K562 (cell line): ENCODE data around the gene FAM118B. TPM values are rescaled to one million over a fixed set of nuclear protein-coding genes. Genes with fewer than 3 reads are reported as not detected.
A peak's percentile ranks its signal among the peaks of the same experiment; 100 is the strongest.

Experiments
- BRD4 ChIP-seq: fragments of 200-600 bp; sonication (generic); IDR thresholded peaks from 2 replicates; pipeline ENCODE4 v1.6.1; 2017; ENCODE audit warnings: inconsistent platforms
- CSDE1 ChIP-seq, 2 experiments: fragments of 450-650 bp; IDR thresholded peaks; 2 replicates each; pipeline ENCODE4 v1.6.1; 2016; ENCODE audit warnings: mild to moderate bottlenecking in 1 of 2
- HEY1 ChIP-seq: fragments of 250-450 bp; sonication (Bioruptor Pico); IDR thresholded peaks from 2 replicates; pipeline ENCODE4 v1.5.0; 2020; ENCODE audit warnings: mild to moderate bottlenecking, moderate library complexity, borderline replicate concordance
- JUN ChIP-seq, 2 experiments: sonication (generic) in 1 of 2; formaldehyde crosslinking in 1 of 2; IDR thresholded peaks; 2 replicates each; pipeline versions ENCODE4 v1.6.1 to v1.8.0; 2012 to 2022; ENCODE audit warnings: borderline replicate concordance in 2 of 2, mild to moderate bottlenecking in 2 of 2, improper control_type of control experiment in 1 of 2, low read depth in 1 of 2, low read length in 1 of 2, missing genetic modification reagents in 1 of 2
- MEF2A ChIP-seq: IDR thresholded peaks from 2 replicates; pipeline ENCODE4 v1.6.1; 2011; ENCODE audit warnings: low read depth, mild to moderate bottlenecking, low read length, moderate library complexity; ENCODE audit not compliant: control insufficient read depth
- MTA2 ChIP-seq: fragments of 450-650 bp; IDR thresholded peaks from 2 replicates; pipeline ENCODE4 v1.6.1; 2016; ENCODE audit warnings: low read depth
- NELFE ChIP-seq: IDR thresholded peaks from 2 replicates; pipeline ENCODE4 v1.6.1; 2011; ENCODE audit warnings: mild to moderate bottlenecking; ENCODE audit not compliant: insufficient read depth, insufficient read length
- POLR2A ChIP-seq: fragments of 450-650 bp; conservative IDR thresholded peaks from 2 replicates; pipeline ENCODE4 v1.6.1; 2016
- POLR3G ChIP-seq: IDR thresholded peaks from 2 replicates; pipeline ENCODE4 v1.6.1; 2011; ENCODE audit not compliant: insufficient read length, insufficient replicate concordance; ENCODE audit errors: extremely low read depth
- RBBP5 ChIP-seq: fragments of 200-600 bp; sonication (generic); IDR thresholded peaks from 2 replicates; pipeline ENCODE4 v1.6.1; 2012; ENCODE audit warnings: borderline replicate concordance, mild to moderate bottlenecking, low read length, control low read depth, inconsistent platforms; ENCODE audit not compliant: insufficient read depth, poor library complexity, severe bottlenecking
- RBM39 ChIP-seq: fragments of 200-400 bp; formaldehyde crosslinking; optimal IDR thresholded peaks from 2 replicates; pipeline ENCODE3; 2018; ENCODE audit warnings: low read depth, low read length
- RFX5 ChIP-seq: IDR thresholded peaks from 2 replicates; pipeline ENCODE4 v1.6.1; 2011; ENCODE audit warnings: low read depth, mild to moderate bottlenecking, improper control_type of control experiment, low read length
- SIN3B ChIP-seq: fragments of 450-650 bp; IDR thresholded peaks from 2 replicates; pipeline ENCODE4 v1.6.1; 2017; ENCODE audit warnings: low read depth, mild to moderate bottlenecking, moderate library complexity
- SRSF7 ChIP-seq: fragments of 200-400 bp; formaldehyde crosslinking; optimal IDR thresholded peaks from 2 replicates; pipeline ENCODE3; 2017; ENCODE audit warnings: mild to moderate bottlenecking, low read depth, low read length
- TAF15 ChIP-seq: fragments of 200-400 bp; formaldehyde crosslinking; IDR thresholded peaks from 2 replicates; pipeline ENCODE4 v1.6.1; 2017; ENCODE audit warnings: mild to moderate bottlenecking, low read depth, low read length, moderate library complexity
- THRA ChIP-seq: fragments of 450-650 bp; IDR thresholded peaks from 2 replicates; pipeline ENCODE4 v1.6.1; 2017; ENCODE audit warnings: mild to moderate bottlenecking, moderate library complexity
- XRCC4 ChIP-seq: IDR thresholded peaks from one replicate; pipeline ENCODE4 v1.6.1; 2011; ENCODE audit not compliant: insufficient read depth, insufficient read length; ENCODE audit errors: extremely low read depth
- ZBED1 ChIP-seq: IDR thresholded peaks from 2 replicates; pipeline ENCODE4 v1.6.1; 2014
- ZNF561 ChIP-seq: fragments of 450-650 bp; formaldehyde crosslinking; conservative IDR thresholded peaks from 2 replicates; pipeline ENCODE4 v1.4.0; 2020; ENCODE audit warnings: mild to moderate bottlenecking, moderate library complexity
- ZNF583 ChIP-seq: fragments of 250-450 bp; sonication (Bioruptor Pico); IDR thresholded peaks from 2 replicates; pipeline ENCODE4 v1.4.0; 2020
- polyA plus RNA-seq, 8 experiments: library from polyadenylated mRNA; depleted of rRNA in 4 of 8; stranded (reverse) in 5 of 8; unstranded in 3 of 8; fragments of >200 nt; fragmentation: Nextera tagmentation in 2 of 8; fragmentation: Illumina TruSeq in 1 of 8; extraction: Ambion mirVana in 2 of 8; extraction: Trizol in 1 of 8; gene quantifications; 2 replicates each; pipeline versions ENCODE4 v1.2.1 to v1.2.3, GENCODE V29; 2011 to 2014; ENCODE audit warnings: inconsistent platforms in 1 of 8, missing spikeins in 1 of 8
- total RNA-seq, 7 experiments: library from RNA; depleted of rRNA in 6 of 7; stranded (reverse); fragments of >200 nt in 6 of 7; fragmentation: Illumina TruSeq in 2 of 7; extraction: Trizol in 2 of 7; gene quantifications; 2 replicates each; pipeline versions ENCODE4 v1.2.1 to v1.2.3, GENCODE V29; 2011 to 2021; ENCODE audit warnings: low replicate concordance in 1 of 7
- TF ChIP-seq, protein P1 (sequence below): sonication (generic); formaldehyde crosslinking; IDR thresholded peaks from 2 replicates; pipeline ENCODE4 v1.8.0; 2022; ENCODE audit warnings: missing genetic modification reagents, mild to moderate bottlenecking, moderate library complexity, borderline replicate concordance
- TF ChIP-seq, protein P2 (sequence below): fragments of 450-650 bp; IDR thresholded peaks from 2 replicates; pipeline ENCODE4 v1.6.1; 2016; ENCODE audit warnings: mild to moderate bottlenecking
- TF ChIP-seq, protein P3 (sequence below): fragments of 450-650 bp; IDR thresholded peaks from 2 replicates; pipeline ENCODE4 v1.6.1; 2016; ENCODE audit warnings: low read depth, mild to moderate bottlenecking, moderate library complexity

Gene FAM118B
- total and polyA plus RNA-seq, 9 of the 15 experiments (the other 6 are each of a cell fraction or from before 2014, with no cell fraction given) = 12.0 to 49.0 (median 22.1) TPM

DNA sequence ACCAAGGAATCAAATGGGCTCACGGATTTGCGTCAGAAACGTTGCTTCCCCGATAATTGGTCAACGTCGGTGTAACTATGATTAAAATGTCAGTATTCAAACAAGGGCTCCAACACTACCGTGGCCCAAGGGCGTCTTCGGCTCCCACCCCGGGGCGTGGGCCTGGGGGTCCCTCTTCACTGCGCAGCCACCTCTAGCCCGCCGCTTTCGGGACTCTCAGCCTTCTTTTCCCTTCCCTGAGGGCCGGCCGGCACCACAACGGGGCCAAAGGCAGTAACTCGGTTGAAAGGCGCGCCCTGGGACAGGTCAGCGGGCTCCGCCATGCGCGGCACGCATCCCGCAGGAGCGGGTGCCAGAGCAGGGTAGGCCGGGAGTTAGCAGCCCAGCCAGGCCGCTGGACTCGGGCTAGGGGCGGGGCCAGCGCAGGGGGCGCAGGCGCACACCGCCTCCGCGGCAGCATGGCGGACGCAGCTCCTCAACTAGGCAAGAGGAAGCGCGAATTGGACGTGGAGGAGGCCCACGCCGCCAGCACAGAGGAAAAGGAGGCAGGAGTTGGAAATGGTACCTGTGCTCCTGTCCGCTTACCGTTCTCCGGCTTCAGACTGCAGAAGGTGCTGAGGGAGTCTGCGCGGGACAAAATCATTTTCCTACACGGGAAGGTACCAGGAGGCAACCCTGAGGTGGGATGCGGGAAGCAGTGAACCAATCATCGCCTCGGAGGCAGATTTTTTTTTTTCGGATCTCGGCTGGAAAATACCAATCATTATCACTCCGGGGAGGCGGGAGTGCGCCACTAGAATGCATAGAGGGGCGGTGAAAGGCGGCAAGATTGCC lies 92.3 kb downstream of the FAM118B start, which contains the start of gene DCPS (continued):
- no peak for TF ChIP-seq ZNF583 (CRISPR knock-in tag)
- no peak for TF ChIP-seq HEY1 (CRISPR knock-in tag)
- no peak for TF ChIP-seq RBM39
- no peak for TF ChIP-seq POLR3G
- peak; percentile 86; the same call in 1 of the 2 replicates for TF ChIP-seq BRD4
- no peak; the same call in 1 of the 2 replicates for TF ChIP-seq ZBED1
- no peak for TF ChIP-seq MEF2A
- TF ChIP-seq JUN (IDR thresholded peaks at IDR 0.05; ENCODE audit: borderline replicate concordance, low read depth, low read length) = peak; percentile 40; the same call in 1 of the 2 replicates
- TF ChIP-seq JUN (CRISPR knock-in tag; IDR thresholded peaks at IDR 0.05; ENCODE audit: borderline replicate concordance) = no peak; the same call in 1 of the 2 replicates
- no peak for TF ChIP-seq THRA
- TF ChIP-seq POLR2A = peak; percentile 97
- TF ChIP-seq, protein P1, sequence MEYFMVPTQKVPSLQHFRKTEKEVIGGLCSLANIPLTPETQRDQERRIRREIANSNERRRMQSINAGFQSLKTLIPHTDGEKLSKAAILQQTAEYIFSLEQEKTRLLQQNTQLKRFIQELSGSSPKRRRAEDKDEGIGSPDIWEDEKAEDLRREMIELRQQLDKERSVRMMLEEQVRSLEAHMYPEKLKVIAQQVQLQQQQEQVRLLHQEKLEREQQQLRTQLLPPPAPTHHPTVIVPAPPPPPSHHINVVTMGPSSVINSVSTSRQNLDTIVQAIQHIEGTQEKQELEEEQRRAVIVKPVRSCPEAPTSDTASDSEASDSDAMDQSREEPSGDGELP (CRISPR knock-in tag) = peak; percentile 86
- TF ChIP-seq RFX5 = no peak
- no peak for TF ChIP-seq ZNF561 (CRISPR knock-in tag)
- peak; percentile 67 for TF ChIP-seq RBBP5
- TF ChIP-seq, protein P2, sequence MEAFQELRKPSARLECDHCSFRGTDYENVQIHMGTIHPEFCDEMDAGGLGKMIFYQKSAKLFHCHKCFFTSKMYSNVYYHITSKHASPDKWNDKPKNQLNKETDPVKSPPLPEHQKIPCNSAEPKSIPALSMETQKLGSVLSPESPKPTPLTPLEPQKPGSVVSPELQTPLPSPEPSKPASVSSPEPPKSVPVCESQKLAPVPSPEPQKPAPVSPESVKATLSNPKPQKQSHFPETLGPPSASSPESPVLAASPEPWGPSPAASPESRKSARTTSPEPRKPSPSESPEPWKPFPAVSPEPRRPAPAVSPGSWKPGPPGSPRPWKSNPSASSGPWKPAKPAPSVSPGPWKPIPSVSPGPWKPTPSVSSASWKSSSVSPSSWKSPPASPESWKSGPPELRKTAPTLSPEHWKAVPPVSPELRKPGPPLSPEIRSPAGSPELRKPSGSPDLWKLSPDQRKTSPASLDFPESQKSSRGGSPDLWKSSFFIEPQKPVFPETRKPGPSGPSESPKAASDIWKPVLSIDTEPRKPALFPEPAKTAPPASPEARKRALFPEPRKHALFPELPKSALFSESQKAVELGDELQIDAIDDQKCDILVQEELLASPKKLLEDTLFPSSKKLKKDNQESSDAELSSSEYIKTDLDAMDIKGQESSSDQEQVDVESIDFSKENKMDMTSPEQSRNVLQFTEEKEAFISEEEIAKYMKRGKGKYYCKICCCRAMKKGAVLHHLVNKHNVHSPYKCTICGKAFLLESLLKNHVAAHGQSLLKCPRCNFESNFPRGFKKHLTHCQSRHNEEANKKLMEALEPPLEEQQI = 0 out of 2 replicates have a peak, but pooled peaks have one; percentile 29
- no peak for TF ChIP-seq XRCC4
- peak; percentile 82; the same call in 1 of the 2 replicates for TF ChIP-seq SIN3B
- TF ChIP-seq NELFE = no peak
- TF ChIP-seq SRSF7 = no peak
- no peak for TF ChIP-seq MTA2
- no peak for TF ChIP-seq TAF15
- TF ChIP-seq CSDE1 (IDR thresholded peaks at IDR 0.05) = peak in 1 of 2 experiments; percentile 66; a peak in 2 of 4 replicates
- TF ChIP-seq, protein P3, sequence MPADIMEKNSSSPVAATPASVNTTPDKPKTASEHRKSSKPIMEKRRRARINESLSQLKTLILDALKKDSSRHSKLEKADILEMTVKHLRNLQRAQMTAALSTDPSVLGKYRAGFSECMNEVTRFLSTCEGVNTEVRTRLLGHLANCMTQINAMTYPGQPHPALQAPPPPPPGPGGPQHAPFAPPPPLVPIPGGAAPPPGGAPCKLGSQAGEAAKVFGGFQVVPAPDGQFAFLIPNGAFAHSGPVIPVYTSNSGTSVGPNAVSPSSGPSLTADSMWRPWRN = no peak
